Upper lobe of left lung (tissue), 6 donors: ENCODE results near the gene TMPRSS6. TPM values are rescaled to one million over a fixed set of nuclear protein-coding genes. Genes with fewer than 3 reads are reported as not detected.

Source experiments
- ATAC-seq, 2 donors: fragments of 200-7000 bp; cut with Tn5 transposase; one replicate each; pipeline ENCODE4 v1.9.1; 2022; ENCODE audit warnings: mild to moderate bottlenecking in 2 of 2, moderate library complexity in 2 of 2; ENCODE audit not compliant: low FRiP score in 2 of 2
- DNase-seq, 2 donors: peaks; one replicate each; pipeline ENCODE4 v3.0.0-alpha.2; 2019 to 2020
- H3K27ac ChIP-seq, 4 donors: fragments of 200-600 bp; sonication (generic); one replicate each; pipeline ENCODE4 v1.5.1; 2016 to 2019
- H3K27me3 ChIP-seq, 4 donors: fragments of 200-600 bp; sonication (generic); one replicate each; pipeline ENCODE4 v1.5.1; 2017 to 2019
- H3K36me3 ChIP-seq, 4 donors: fragments of 200-600 bp; sonication (generic); one replicate each; pipeline ENCODE4 v1.5.1; 2016 to 2019
- H3K4me1 ChIP-seq, 4 donors: fragments of 200-600 bp; sonication (generic); one replicate each; pipeline ENCODE4 v1.5.1; 2018 to 2019
- H3K4me3 ChIP-seq, 4 donors: fragments of 200-600 bp; sonication (generic); one replicate each; pipeline ENCODE4 v1.5.1; 2017 to 2019; ENCODE audit warnings: mild to moderate bottlenecking in 2 of 4, moderate library complexity in 1 of 4
- H3K9me3 ChIP-seq, 4 donors: fragments of 200-600 bp; sonication (generic); one replicate each; pipeline ENCODE4 v1.5.1; 2018 to 2019
- EP300 ChIP-seq, 4 donors: sonication (generic); formaldehyde crosslinking; IDR thresholded peaks; one replicate each; pipeline ENCODE4 v1.5.1; 2017; ENCODE audit warnings: antibody characterized with exemption in 4 of 4, control low read depth in 2 of 4
- POLR2A ChIP-seq, 4 donors: fragments of 450-650 bp; IDR thresholded peaks; one replicate each; pipeline ENCODE4 v1.5.1; 2016 to 2017; ENCODE audit warnings: antibody characterized with exemption in 4 of 4, mild to moderate bottlenecking in 2 of 4
- POLR2AphosphoS5 ChIP-seq, 2 donors: sonication (generic); formaldehyde crosslinking; IDR thresholded peaks; one replicate each; pipeline ENCODE4 v1.5.1; 2017; ENCODE audit warnings: antibody characterized with exemption in 2 of 2
- WGBS, 2 donors: methylation state at CpG; one replicate each; pipeline ENCODE4 v1.1.5; 2017 to 2018; 5-methylcytosine and 5-hydroxymethylcytosine counted together
- total RNA-seq, 6 donors: library from RNA; depleted of rRNA in 4 of 6; stranded (reverse); fragments of >200 nt in 4 of 6; gene quantifications; one replicate each; pipeline versions ENCODE4 v1.1.0 to v1.2.1, GENCODE V29; 2016 to 2021
- TF ChIP-seq, protein P1 (sequence below), 6 experiments: fragments of 450-650 bp in 4 of 6; fragments of 200-600 bp in 2 of 6; sonication (generic) in 2 of 6; IDR thresholded peaks; one replicate each; pipeline ENCODE4 v1.5.1; 2016 to 2019; ENCODE audit warnings: antibody characterized with exemption in 6 of 6
- donor health status: DM: no; HTN: no; CAD: no; lungs with moderate emphysema.
- donor health status: DM: no; HTN: yes; CAD: no; lungs with severe emphysema.

TMPRSS6 gene
- 1 to 10 TPM in 5 of 6 donors, under 1 TPM in 1; 0.47 to 8.2 (median 2.0) TPM for total RNA-seq

DNA sequence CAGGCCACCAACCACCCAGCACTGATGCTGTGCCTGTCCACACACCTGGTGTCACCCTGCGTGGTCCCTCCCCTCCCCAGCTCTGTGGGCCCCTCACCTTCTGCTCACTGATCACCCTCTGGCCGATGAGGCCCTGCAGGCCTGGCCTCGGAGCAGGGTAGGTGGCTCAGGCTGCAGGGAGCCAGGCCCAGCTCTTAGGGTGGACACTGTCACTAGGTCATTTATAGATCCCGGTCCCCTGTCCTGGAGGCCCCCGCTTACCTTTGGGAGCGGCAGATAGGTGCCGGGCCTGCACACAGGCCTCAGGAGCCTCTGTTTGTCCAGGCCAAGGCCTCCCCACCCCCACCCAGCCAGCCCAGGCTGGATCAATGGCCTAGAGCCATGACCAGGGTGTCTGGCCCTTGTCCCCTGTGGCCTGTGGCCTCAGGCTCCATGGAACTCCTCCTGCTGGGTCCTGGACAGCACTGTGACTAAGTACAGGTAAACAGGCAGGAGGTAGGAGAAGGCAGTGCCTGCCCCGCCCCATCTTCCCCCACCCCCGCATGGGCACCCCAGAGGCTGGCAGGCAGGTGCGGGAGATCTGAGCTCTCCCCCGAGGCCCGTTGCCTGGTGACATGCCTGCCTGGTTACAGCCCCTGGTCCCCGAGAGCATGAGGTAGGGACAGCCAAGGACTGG is at the start of gene TMPRSS6:
Gene TMPRSS6, minus strand, starts transcription at position 472 of the 676 bp plus-strand sequence. CDS start 6,296 bp downstream, outside the sequence.
- ATAC-seq: no peak
- 81% methylated on average over 7 of the region's 13 CpGs; no CpG with 5 or more reads in 1 of the 2 donors for WGBS, 2 donors
- DNase-seq: peak in 1 of 2 donors; percentile 45
- H3K4me1 ChIP-seq: no peaks in the 10 kb centered on the region
- H3K4me3 ChIP-seq: no peak within 1 kb of the TSS
- H3K27me3 ChIP-seq: no peaks in the 10 kb centered on the region
- H3K9me3 ChIP-seq: no peaks in the 10 kb centered on the region
- H3K36me3 ChIP-seq: no peaks in the 10 kb centered on the region
- TF ChIP-seq EP300 (IDR thresholded peaks at IDR 0.05): no peak
- no peak for TF ChIP-seq POLR2AphosphoS5 (IDR thresholded peaks at IDR 0.05)
- TF ChIP-seq, protein P1, sequence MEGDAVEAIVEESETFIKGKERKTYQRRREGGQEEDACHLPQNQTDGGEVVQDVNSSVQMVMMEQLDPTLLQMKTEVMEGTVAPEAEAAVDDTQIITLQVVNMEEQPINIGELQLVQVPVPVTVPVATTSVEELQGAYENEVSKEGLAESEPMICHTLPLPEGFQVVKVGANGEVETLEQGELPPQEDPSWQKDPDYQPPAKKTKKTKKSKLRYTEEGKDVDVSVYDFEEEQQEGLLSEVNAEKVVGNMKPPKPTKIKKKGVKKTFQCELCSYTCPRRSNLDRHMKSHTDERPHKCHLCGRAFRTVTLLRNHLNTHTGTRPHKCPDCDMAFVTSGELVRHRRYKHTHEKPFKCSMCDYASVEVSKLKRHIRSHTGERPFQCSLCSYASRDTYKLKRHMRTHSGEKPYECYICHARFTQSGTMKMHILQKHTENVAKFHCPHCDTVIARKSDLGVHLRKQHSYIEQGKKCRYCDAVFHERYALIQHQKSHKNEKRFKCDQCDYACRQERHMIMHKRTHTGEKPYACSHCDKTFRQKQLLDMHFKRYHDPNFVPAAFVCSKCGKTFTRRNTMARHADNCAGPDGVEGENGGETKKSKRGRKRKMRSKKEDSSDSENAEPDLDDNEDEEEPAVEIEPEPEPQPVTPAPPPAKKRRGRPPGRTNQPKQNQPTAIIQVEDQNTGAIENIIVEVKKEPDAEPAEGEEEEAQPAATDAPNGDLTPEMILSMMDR (IDR thresholded peaks at IDR 0.05): no peak
- TF ChIP-seq POLR2A (IDR thresholded peaks at IDR 0.05): no peak
- no peak within 1 kb of the TSS for H3K27ac ChIP-seq

DNA sequence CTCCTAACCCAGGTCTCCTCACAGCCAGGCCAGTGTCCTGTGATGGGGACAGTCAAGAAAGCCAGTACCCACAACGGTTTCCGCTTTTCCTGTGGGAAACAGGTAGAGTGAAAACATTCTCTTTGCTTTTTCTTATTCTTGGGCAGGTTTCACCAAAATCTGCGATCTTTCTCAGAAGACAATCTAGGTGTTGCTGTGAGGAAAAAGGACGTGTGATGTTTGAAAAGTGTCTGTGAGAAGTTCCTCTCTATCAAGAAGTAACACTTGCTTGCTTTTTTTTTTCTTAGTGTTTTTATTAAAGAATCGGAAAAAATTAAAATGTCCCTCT is 49.4 kb upstream of the TMPRSS6 start:
- TF ChIP-seq POLR2A (IDR thresholded peaks at IDR 0.05) (no peak), POLR2AphosphoS5 (IDR thresholded peaks at IDR 0.05) (no peak), EP300 (IDR thresholded peaks at IDR 0.05) (no peak)
- TF ChIP-seq, protein P1 (IDR thresholded peaks at IDR 0.05): no peak
- 80 to 82% methylated on average over 5 of the region's 5 CpGs for WGBS, 2 donors
- no peak for DNase-seq
- Histone ChIP-seq H3K9me3 (peaks cover 0 to 4% (median 0%) of the 10 kb centered on the region in 4 donors), H3K36me3 (no peaks in the 10 kb centered on the region), H3K27me3 (no peaks in the 10 kb centered on the region), H3K4me1 (no peaks in the 10 kb centered on the region), H3K27ac (no peak overlapping the region), H3K4me3 (no peak overlapping the region)
- no peak for ATAC-seq

DNA sequence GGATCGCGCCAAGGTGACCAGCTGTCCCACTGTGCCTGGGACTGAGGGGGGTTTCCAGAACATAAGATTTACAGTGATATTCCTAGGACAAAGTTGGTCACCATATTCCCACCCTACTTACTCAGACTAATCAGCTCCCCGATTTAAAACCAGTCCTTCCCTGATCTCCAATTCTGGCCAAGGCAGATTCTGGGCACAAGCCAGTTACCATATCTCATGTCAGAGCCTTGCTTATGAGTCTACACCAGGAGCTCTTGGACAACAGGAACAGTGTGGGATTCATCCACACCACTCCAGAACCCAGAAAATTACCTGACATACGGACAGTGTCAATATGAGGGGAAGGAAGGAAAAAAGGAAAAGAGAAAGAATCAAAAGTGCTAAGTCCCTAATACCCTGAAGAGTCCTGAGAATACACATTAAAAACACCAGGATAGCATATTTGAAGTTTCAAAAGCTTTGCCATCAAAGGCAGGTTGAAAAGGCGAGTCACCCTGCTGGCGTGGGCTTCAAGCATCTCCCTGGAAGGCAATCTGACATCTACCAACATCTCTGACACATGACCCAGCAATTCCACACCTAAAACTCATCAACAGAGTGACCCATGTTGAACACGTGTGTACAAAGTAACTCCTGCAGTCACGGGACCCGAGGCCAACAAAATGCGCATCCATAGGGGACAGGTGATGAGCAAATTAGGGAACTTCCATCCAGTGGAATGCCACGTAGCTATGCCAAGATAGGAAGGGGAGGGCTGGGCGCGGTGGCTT is 48.2 kb upstream of the TMPRSS6 start:
- H3K9me3 ChIP-seq: peaks cover 0 to 4% (median 0%) of the 10 kb centered on the region in 4 donors
- DNase-seq (no peak), ATAC-seq (no peak)
- TF ChIP-seq, protein P1 (IDR thresholded peaks at IDR 0.05): no peak
- TF ChIP-seq POLR2A (IDR thresholded peaks at IDR 0.05) (no peak), POLR2AphosphoS5 (IDR thresholded peaks at IDR 0.05) (no peak), EP300 (IDR thresholded peaks at IDR 0.05) (no peak)
- no peaks in the 10 kb centered on the region for H3K36me3 ChIP-seq
- no peak overlapping the region for H3K4me3 ChIP-seq
- H3K4me1 ChIP-seq: no peaks in the 10 kb centered on the region
- no peaks in the 10 kb centered on the region for H3K27me3 ChIP-seq
- 84 to 87% methylated on average over 13 of the region's 13 CpGs for WGBS, 2 donors
- H3K27ac ChIP-seq: no peak overlapping the region

DNA sequence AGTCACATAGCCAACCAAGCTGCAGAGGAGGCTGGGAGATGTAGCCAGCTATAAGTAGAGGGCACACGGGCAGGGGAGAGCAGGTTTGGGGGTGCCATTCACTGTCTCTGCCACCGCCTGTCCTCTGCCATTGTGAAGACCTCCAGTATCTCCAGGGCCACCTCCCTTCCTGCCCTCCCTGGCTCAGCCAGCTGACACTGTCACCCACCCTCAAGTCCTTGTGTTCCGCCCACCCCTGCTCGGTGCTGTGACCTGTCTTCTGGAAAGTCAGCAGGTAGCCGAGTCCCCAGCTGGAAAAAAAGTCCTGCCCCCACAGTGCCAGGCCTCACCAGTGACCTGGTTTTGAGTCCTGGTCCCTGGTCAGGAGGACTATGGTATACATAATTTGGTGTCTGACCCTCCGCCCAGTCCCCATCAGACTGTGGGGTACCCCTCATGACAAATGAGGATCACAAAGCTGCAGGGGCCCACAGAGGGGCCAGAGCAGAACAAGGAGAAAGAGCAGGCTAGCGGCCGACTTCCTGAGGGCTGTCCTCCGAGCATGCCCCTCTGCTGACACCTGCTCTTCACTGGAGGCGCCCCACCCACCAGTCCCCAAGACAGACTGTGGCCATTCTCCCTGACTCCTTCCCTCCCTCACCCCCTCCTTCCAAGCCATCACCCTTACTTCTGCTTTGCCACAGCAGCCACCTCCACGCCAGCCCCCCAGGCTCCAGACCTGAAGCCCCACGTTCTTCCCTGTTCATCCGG is 47.3 kb upstream of the TMPRSS6 start:
- 74 to 81% methylated on average over 11 to 12 of the region's 13 CpGs for WGBS, 2 donors
- no peak for ATAC-seq

More for the DNA sequence above, 47.3 kb upstream of the TMPRSS6 start:
- Histone ChIP-seq H3K4me1 (no peaks in the 10 kb centered on the region), H3K27ac (no peak overlapping the region), H3K4me3 (no peak overlapping the region), H3K9me3 (peaks cover 0 to 4% (median 0%) of the 10 kb centered on the region in 4 donors), H3K27me3 (no peaks in the 10 kb centered on the region), H3K36me3 (no peaks in the 10 kb centered on the region)
- TF ChIP-seq, protein P1 (IDR thresholded peaks at IDR 0.05): no peak
- TF ChIP-seq POLR2A (IDR thresholded peaks at IDR 0.05) (no peak), POLR2AphosphoS5 (IDR thresholded peaks at IDR 0.05) (no peak), EP300 (IDR thresholded peaks at IDR 0.05) (no peak)
- no peak for DNase-seq
